IMR-90 (cell line): Measurements from ENCODE around the gene TNRC6A.

ENCODE experiments used
- CEBPB ChIP-seq: IDR thresholded peaks from 2 replicates; pipeline ENCODE4 v1.6.1; 2012; ENCODE audit warnings: low read depth, low read length, improper control_type of control experiment
- CTCF ChIP-seq: conservative IDR thresholded peaks from 2 replicates; pipeline ENCODE4 v1.5.1; 2012; ENCODE audit warnings: mild to moderate bottlenecking, low read depth, low read length, improper control_type of control experiment
- POLR2A ChIP-seq: IDR thresholded peaks from 2 replicates; pipeline ENCODE4 v1.6.1; 2012; ENCODE audit warnings: mild to moderate bottlenecking, low read depth, low read length
- RAD21 ChIP-seq: IDR thresholded peaks from 2 replicates; pipeline ENCODE4 v1.6.1; 2012; ENCODE audit warnings: low read length, improper control_type of control experiment
- RCOR1 ChIP-seq: IDR thresholded peaks from 2 replicates; pipeline ENCODE4 v1.6.1; 2012; ENCODE audit warnings: mild to moderate bottlenecking, low read length, improper control_type of control experiment; ENCODE audit not compliant: insufficient replicate concordance

- TF ChIP-seq CEBPB, result no peak
- TF ChIP-seq RAD21, result no peak
- TF ChIP-seq POLR2A, result no peak
- TF ChIP-seq CTCF, result no peak
- TF ChIP-seq RCOR1, result no peak
Observed at GRCh38 chr16:24699151-24699723, 30.2 kb upstream of the TNRC6A start.
